ENCODE data around the gene ZDHHC3. TPM values are rescaled to one million over a fixed set of nuclear protein-coding genes. Genes with fewer than 3 reads are reported as not detected.

The ZDHHC3 gene
- total RNA-seq, 6 donors from 2014 or later, result 98.0 to 179 (median 115) TPM

GRCh38 chr3:44983484-44983941, 7.5 kb upstream of the ZDHHC3 start:
- 73 to 75% methylated on average over 1 of the region's 1 CpG for WGBS, 2 donors
- DNase-seq (peak in 1 of 2 donors; percentile 44), ATAC-seq (ENCODE audit: low FRiP score in 2 of 2) (no peak)
- Histone ChIP-seq H3K36me3 (no peaks in the 10 kb centered on the region), H3K27me3 (no peaks in the 10 kb centered on the region), H3K4me1 (peaks cover 14 to 49% (median 28%) of the 10 kb centered on the region in 4 donors), H3K27ac (no peak overlapping the region), H3K9me3 (no peaks in the 10 kb centered on the region), H3K4me3 (no peak overlapping the region)
- TF ChIP-seq POLR2AphosphoS5 (IDR thresholded peaks at IDR 0.05) (no peak), POLR2A (IDR thresholded peaks at IDR 0.05) (no peak), EP300 (IDR thresholded peaks at IDR 0.05) (peak in 1 of 4 donors; percentile 28)

GRCh38 chr3:44982817-44983216, 6.8 kb upstream of the ZDHHC3 start:
- Histone ChIP-seq H3K4me3 (no peak overlapping the region), H3K9me3 (no peaks in the 10 kb centered on the region), H3K36me3 (no peaks in the 10 kb centered on the region), H3K27ac (no peak overlapping the region), H3K27me3 (no peaks in the 10 kb centered on the region), H3K4me1 (peaks cover 20 to 56% (median 28%) of the 10 kb centered on the region in 4 donors)
- ATAC-seq (ENCODE audit: low FRiP score in 2 of 2) (no peak), DNase-seq (no peak)
- TF ChIP-seq CTCF (IDR thresholded peaks at IDR 0.05), result no peak
- TF ChIP-seq EP300 (IDR thresholded peaks at IDR 0.05), result no peak
- no peak for TF ChIP-seq POLR2A (IDR thresholded peaks at IDR 0.05)
- TF ChIP-seq POLR2AphosphoS5 (IDR thresholded peaks at IDR 0.05), result no peak
- WGBS, 2 donors, result 79 to 83% methylated on average over 3 of the region's 3 CpGs

GRCh38 chr3:44981751-44982150, 5.8 kb upstream of the ZDHHC3 start:
- no peak for DNase-seq
- ATAC-seq (ENCODE audit: low FRiP score in 2 of 2), result no peak
- H3K27me3 ChIP-seq, result no peaks in the 10 kb centered on the region
- no peaks in the 10 kb centered on the region for H3K9me3 ChIP-seq
- 66 to 68% methylated on average over 4 of the region's 4 CpGs for WGBS, 2 donors
- TF ChIP-seq POLR2A (IDR thresholded peaks at IDR 0.05), result no peak
- no peak for TF ChIP-seq POLR2AphosphoS5 (IDR thresholded peaks at IDR 0.05)
- no peak for TF ChIP-seq EP300 (IDR thresholded peaks at IDR 0.05)
- no peak for TF ChIP-seq CTCF (IDR thresholded peaks at IDR 0.05)
- H3K27ac ChIP-seq, result peak overlapping the region in 1 of 4 donors; percentile 21
- H3K4me3 ChIP-seq, result no peak overlapping the region
- peaks cover 31 to 67% (median 39%) of the 10 kb centered on the region in 4 donors for H3K4me1 ChIP-seq
- H3K36me3 ChIP-seq, result no peaks in the 10 kb centered on the region

- ATAC-seq (ENCODE audit: low FRiP score in 2 of 2) (peak in 1 of 2 donors; percentile 42), DNase-seq (no peak)
- H3K9me3 ChIP-seq, result no peaks in the 10 kb centered on the region
- H3K4me1 ChIP-seq, result peaks cover 31 to 68% (median 41%) of the 10 kb centered on the region in 4 donors
- H3K27ac ChIP-seq, result peak overlapping the region in 1 of 4 donors; percentile 21
- no peak overlapping the region for H3K4me3 ChIP-seq
- TF ChIP-seq EP300 (IDR thresholded peaks at IDR 0.05), result no peak
- no peak for TF ChIP-seq CTCF (IDR thresholded peaks at IDR 0.05)
- peak in 1 of 2 donors; percentile 33 for TF ChIP-seq POLR2AphosphoS5 (IDR thresholded peaks at IDR 0.05)
- H3K27me3 ChIP-seq, result no peaks in the 10 kb centered on the region
- no peaks in the 10 kb centered on the region for H3K36me3 ChIP-seq
- WGBS, 2 donors, result 76 to 86% methylated on average over 1 of the region's 1 CpG
Observed at GRCh38 chr3:44981220-44981619, 5.2 kb upstream of the ZDHHC3 start.

GRCh38 chr3:44974416-44974815, 1.6 kb downstream of the ZDHHC3 start:
- ATAC-seq (ENCODE audit: low FRiP score in 2 of 2) (no peak), DNase-seq (no peak)
- Histone ChIP-seq H3K9me3 (no peaks in the 10 kb centered on the region), H3K27ac (no peak overlapping the region), H3K4me3 (peak overlapping the region in 3 of 4 donors; percentile 92 to 97 (median 96)), H3K36me3 (no peaks in the 10 kb centered on the region), H3K27me3 (no peaks in the 10 kb centered on the region), H3K4me1 (peaks cover 26 to 43% (median 30%) of the 10 kb centered on the region in 4 donors)
- WGBS, 2 donors, result 70 to 76% methylated on average over 4 of the region's 4 CpGs
- TF ChIP-seq POLR2AphosphoS5 (IDR thresholded peaks at IDR 0.05) (no peak), EP300 (IDR thresholded peaks at IDR 0.05) (no peak), CTCF (IDR thresholded peaks at IDR 0.05) (no peak), POLR2A (IDR thresholded peaks at IDR 0.05) (no peak)
